HG02884 (cell line): Measurements from ENCODE around the gene HOMER1.

Experiments used
- ATAC-seq: cut with Tn5 transposase; IDR thresholded peaks from one replicate; pipeline ENCODE4 v1.9.1; 2021; ENCODE audit warnings: mild to moderate bottlenecking, moderate library complexity; ENCODE audit not compliant: unreplicated experiment

The HOMER1 gene

DNA sequence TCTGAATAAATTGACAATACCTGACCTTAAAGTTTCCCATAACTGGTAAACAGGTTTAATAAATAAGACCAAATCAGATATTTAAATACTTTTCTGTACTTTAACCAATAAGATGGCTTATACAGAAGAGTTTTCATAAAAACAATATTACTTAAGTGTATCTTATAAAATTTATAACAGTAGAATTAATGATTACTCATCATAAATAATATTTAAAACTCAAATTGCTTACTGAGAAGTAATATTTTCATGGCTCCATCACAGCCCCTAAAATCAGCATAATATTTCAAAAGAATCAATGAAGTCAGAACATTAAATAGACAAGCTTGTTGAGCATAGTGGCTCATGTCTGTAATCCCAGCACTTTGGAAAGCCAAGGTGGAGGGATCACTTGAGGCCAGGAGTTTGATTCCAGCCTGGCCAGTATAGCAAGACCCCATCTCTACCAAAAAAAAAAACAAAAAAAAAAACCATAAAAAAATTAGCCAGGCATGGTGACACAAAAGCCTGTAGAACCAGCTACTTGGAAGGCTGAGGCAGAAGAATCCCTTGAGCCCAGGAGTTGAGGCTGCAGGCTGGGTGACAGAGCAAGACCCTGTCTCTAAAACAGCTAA is 23.5 kb downstream of the HOMER1 start:
- no peak for ATAC-seq

DNA sequence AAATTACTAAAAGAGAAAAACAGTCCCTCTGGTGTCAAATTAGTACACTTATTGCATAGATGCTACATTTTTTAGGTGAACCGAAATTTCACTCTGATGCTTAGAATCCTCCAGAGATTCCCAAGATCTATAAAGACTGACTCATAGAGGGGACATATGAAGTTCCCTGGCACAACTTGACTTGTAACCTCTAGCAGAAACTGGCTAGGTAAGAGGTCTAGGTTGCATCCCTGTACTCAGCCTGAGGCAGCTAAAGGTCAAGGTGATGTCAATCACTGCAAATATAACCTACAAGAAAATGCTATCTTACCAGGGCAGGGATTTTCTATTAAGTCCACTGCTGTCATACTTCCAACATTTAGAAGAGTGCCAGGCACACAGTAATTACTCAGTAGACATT is 24.2 kb downstream of the HOMER1 start:
- no peak for ATAC-seq

DNA sequence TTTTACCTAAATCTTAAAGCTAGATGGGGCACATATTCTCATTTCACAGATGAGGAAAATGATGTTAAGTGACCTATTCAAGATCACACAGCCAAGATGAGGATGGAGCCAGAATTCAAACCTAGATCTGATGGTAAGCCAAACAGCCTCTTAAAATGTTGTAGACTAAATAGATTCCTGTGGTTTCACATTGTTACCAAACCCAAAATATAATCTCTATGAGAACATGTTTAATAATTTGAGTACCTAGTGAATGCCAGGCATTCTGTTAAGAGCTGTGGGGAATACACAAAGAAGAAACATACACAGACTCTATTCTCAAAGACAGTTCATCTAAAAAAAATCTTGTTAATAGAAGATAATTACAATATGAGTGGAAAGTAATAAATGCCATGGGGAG is 25.2 kb downstream of the HOMER1 start:
- ATAC-seq = no peak

DNA sequence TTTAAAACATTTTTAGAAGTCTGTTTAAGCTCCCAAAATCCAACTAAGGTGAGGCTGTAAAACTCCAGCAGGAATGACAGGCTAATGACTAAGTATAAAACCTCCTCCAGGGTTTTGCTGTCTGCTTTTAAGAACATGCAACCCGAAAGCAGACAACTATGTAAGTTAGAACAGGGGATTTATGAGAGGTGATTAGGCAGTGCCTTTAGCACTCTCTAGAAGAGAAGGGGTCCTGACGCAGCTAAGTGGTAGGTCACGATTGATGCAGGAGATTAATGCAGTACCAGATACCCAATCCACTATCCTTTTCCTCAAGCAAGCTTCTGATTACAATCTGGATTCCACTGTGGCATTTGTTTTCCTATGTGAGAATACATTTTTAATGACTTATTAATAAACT is 25.9 kb downstream of the HOMER1 start:
- ATAC-seq = no peak

DNA sequence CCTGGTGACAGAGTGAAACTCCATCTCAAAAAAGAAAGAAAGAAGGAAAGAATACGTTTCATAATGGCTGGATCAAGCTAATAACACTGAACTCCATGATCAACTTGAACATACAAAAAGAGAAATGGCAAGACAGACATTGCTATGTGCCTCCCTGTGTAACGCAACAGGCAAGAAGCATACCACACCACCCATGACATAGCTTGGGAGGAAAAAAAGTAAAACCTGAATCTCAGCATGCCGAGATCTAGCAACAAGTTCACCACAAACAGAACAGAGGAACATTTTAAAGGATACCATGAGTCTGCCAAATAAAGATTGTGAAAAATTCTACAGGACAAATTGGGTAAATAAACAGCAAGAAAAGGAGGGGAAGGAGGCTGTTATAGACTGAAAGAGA is 26.7 kb downstream of the HOMER1 start:
- no peak for ATAC-seq

DNA sequence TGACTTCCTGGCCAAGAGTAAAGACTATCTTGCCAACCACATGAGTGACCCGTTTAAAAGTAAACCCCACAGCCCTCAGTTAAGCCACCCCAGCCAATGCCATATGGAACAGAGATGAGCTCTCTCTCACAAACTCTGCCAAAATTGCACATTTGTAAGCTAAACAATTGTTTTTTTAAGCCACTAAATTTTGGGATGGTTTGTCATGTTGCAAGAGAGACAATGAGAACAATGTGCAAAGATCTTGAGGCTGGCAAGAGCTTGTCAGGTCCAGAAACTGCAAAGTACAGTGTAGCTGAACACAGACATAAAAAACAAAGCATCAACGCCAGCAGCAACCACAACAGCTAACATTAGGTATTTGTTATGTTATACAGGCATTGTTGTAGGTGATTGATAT is 27.8 kb downstream of the HOMER1 start:
- no peak for ATAC-seq

DNA sequence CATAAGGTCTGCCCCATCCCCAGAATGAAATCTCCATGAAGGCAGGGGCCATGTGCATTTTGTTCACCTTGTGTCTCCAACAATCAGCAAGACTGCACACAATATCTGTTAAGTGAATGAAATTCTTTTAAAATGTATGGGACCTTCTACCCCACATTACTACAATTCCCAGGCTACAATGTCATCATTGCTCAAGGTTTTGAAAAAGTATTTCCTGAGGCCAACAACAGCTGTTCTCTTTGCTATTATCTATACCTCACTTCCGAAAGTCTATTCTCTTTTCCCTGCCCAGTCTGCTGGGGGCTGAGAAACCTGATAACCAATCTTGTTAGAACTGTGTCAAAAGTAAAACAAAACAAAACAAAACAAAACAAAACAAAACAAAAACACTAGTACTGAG is 29.2 kb downstream of the HOMER1 start:
- ATAC-seq = no peak

DNA sequence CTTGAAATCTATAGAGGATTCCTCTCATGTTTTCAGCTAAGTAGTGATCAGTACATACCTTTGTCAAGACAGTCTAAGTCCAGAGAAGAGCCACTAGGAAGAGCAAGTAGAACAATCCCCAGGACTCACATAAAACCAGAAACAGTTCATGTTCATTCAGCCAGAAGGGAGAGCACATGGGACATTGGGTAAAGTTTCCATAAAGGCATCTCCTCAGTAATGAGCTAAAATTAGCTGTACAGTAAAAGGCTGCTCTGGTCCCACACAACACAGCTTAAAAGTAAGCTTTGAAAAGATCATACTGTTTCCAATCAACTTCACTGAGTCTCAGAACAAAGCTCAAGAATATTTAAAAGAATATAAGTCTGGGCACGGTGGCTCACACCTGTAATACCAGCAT is 32.4 kb downstream of the HOMER1 start:
- no peak for ATAC-seq

DNA sequence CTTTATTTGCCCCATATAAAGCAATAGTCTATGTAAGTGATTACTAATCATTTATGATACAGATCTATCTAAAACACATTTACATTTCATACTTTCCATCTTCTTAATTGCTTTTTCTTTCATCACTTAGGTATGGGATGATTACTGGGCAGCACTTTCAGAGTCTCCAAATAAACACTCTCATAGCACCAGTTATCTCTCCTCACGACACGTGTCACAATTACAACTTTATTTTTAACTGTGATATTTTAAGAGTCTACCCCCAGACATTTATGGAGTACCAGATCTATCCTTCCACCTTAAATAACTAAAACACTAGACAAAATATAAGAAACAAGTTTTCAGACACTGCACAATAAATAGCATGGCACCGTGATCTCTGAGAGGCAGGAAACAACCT is 32.9 kb downstream of the HOMER1 start:
- no peak for ATAC-seq

DNA sequence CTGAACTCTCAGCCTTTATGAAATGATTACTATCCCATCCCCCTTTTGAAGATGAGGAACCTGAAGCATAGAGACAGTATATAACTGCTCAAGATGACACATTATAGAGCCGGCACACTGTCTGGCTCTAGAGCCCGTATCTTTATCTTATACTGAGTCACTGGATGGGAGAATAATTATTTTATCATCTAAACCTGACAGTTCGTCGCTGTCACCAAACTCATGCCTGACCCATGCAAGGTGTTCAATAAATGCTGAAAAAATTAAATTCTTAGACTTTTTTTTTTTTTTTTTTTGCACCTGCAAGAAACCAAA is 38.8 kb downstream of the HOMER1 start:
- no peak for ATAC-seq

DNA sequence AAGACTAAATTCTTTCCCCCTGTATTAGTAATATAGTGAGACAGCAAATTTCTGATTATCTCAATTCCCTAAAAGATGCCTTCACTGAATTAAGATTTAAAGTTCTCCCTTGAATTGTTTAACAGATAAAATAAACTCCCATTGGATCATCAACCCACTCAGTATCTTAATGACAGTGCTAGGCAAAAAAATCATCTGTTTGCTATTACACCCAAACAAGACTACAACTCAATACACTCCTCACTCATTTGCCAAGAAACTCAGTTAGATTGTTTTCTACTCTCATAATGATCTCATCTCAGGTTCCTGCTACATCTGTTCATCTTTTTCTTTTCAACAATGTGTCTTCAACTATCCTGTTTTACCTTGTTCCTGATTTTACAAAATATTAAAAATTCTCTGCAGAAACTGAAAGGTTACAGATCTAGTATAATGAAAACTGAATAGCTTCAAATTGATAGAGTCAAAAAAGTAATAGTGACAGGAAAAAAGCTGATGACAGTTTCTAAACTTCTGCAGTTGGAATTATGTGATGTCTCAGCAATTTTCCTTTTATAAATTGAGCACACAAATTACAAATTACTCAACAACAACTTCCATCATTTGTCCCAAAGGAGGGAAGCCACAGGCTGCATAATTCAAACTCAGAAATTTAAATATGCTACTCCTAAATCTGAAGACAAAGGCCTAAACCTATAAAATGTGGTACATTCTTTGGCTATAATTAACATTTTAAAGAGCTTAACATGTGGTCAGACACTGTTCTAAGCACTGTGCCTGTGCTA is 39.4 kb downstream of the HOMER1 start:
- no peak for ATAC-seq

DNA sequence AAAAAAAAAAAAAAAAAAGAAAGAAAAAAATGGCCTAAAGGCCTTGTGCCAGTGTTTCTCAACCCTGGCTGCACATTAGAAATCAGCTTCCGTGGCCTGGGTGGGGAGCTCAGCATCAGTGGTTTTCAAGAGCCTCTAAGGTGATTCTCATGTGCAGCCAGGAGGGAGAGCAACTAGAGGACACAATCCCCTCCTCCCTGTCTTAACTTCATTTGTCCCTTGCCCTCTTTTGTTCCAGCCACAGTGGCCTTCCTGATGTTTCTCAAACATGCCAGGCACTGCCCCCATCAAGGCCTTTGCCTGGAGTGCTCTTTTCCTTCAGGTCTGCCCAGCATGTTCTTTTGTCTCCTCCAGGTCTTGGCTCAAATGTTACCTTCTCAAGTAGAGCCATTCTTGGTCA is 42.4 kb downstream of the HOMER1 start:
- no peak for ATAC-seq

DNA sequence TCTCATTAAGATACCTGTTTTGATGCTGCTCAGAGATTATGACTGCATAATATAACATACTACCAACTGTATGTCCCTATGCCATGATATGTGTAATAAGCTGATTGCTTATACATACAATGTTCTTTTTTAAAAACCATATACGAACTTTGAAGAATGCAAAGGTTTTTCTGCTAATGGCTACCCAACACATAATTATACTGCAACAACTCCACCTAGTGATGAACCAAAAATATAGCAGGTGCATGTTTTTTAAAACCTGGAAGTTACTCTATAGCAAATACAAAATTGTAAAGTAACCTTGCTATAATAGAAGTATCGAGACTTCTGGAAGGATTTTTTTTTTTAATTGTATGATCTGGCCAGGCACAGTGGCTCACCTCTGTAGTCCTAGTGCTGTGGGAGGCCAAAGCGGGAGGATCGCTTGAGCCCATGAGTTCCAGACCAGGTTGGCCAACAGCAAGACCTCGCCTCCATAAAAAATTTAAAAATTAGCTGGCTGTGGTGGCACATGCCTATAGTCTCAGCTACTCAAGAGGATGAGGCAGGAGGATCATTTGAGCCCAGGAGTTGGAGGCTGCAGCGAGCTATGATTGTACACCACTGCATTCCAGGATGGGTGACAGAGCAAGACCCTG is 49.1 kb downstream of the HOMER1 start:
- ATAC-seq = no peak

DNA sequence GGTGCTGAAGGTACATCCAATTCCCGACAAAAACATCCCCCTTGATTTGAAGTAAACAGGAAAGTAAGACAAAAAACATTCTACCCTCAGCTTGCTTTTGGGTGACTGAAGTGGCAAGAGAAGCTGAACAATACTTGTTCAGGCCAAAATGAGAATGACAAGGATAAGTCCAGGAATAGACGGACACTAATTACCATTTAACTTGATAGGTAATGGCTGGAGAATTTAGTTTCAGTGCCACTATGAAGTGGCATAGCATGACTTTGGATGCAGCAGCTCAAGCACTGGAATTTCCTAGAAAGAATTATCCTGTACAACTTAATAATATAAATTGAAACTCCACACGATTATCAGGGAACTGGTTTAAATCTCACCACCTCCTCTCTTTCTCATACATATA is 49.7 kb downstream of the HOMER1 start:
- no peak for ATAC-seq

DNA sequence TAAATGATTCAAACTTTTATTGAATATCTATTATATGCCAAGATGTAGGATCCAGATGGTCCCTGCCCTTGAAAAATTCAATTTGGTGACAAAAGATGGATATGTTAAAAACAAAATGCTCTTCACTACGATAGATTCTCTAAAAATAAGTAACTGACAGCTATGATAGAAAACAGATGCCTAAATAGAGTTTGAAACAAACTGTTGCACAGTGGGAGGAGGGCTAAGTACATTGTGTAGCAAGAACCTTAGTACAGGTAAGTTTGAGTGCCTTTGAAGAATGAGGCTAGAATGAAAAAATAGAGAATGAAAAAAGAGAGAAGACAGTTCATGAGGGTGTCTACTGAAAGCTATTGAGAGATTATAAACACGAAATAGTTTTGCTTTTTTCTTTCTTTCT is 54.3 kb downstream of the HOMER1 start:
- no peak for ATAC-seq

DNA sequence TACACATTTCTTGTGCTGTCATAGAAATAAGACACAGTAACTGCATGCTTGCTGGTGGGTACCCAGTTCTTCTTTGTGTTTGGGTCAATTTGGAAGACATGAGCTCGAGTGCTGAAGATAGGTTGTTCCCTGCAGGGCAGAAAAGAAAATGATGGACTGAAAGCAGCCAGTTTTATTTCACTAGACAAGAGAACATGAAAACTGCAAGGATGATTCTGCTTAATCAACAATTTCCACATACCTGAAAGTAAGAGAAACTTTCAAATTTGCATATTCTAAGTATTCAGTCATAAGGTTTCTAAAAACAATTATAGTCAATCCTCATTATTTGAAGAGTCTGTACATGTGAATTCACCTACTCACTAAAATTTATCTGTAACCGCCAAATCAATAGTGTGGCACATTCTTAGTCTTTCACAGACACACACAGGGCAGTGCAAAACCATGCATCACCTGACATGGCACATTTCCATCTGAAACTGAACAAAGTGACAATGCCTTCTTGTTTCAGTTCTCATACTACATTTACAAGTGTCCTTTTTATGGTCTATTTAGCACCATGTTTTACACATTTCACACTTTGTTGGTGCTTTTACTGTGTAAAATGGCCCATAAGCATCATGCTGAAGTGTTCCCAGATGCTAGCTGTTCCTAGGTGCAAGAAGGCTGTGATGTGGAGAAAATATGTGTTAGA is 56.9 kb downstream of the HOMER1 start:
- peak; percentile 72 for ATAC-seq

DNA sequence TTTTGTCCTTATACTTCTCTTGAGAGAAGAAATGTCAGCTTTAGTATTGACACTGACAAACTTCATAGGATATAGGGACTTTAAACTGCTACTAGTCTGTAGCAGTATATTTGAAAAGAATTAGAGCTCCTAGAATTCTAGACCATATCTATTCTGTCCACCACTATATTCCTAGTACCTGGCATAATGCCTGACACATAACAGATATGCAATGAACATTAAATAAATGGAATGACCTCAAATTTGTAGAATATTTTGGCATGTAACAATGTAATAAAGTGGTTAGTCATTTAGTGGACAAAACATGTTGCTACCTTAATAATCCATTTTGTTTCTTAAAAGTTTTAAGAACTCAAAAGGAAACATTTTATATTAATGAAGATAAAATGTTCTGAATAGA is 57.5 kb downstream of the HOMER1 start:
- ATAC-seq = no peak

DNA sequence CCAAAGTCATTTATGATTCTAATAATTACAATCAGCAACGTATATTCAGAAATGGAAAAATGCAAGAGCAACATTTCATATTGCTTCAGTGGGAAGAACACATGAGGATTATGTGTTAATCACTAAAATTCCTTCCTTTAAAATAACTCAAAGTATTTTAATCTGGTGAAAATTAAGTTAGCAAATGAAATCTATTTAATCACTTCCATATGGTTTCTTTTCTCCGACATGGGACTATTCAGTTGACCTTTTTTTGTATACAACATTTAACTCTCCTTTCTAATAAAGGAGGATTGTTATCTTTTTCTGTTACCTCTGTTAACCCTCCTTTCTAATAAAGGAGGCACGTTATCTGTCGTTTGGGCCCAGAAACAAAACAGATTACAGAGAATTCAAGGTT is 59.9 kb downstream of the HOMER1 start:
- ATAC-seq = no peak

DNA sequence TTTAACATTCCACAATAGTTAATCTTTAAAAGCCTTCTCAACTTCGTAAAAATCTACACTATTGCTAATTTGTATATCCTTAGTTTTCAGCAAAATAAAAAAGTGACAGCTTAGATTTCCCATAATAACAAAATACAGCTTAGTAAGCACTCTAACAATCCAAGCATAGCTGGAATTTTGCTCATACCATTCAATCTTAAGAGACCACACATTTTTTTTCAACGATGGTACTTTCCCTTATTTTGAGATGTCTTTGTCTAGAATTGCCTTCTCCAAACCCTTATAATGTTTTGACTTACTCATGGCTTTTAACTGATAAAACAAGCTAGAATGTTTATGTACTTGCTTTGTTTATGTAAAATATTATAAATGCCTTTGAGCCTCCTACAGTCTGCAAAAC is 65.6 kb downstream of the HOMER1 start:
- ATAC-seq = no peak

DNA sequence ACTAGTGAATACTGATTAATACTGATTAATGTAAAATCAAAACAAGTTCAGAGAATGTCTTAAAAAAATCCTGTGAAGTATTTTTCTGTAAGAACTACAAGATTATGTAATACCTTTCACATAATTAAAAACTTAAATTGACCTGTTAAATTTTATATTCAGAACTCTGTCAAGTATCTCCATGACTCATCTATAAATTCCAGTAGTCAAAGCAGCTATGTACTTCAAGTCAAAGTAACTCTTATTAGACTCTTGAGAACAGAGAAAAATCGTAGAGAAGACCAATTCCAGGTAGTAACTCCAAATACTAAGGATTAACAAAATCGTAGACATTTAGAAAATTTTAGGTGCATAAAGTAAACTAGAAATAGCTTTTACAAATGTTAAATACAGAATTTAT is 77.1 kb downstream of the HOMER1 start:
- no peak for ATAC-seq

DNA sequence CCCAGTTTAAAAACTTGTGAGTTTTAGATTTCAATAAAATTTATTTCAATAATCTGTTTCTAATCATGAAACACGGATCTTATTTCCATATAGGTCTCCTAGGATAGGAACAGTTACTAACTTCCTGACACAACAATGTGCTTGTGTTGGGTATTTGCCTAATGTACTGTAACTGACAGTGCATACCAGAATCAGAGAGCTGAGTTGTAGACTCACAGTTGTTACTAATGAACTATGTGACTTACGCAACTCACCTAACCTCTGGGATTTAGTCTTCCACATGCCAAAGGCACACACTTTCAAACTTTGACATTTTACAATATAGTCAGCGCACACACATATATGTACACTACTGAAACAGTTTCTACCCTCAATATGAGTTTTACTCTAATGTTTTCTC is 77.7 kb downstream of the HOMER1 start:
- ATAC-seq = no peak

DNA sequence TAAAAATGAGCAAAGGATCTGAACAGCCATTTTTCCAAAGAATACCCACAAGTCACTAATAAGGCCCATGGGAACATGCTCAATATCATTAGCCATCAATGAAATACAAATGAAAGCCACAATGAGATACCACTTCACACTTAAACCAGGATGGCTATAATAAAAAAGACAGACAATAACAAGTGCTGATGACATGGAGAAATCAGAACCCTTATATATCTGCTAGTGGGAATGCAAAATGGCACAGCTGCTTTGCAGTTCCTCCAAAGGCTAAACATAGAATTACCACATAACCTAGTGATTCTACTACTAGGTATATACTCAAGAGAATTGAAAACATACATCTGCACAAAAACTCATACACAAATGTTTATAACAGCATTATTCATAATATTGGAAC is 83.7 kb downstream of the HOMER1 start:
- ATAC-seq = no peak
